Gastroesophageal sphincter (tissue), 3 donors: Measurements from ENCODE around the gene GLI3.

Experiments
- CTCF ChIP-seq, 4 experiments: fragments of 200-600 bp in 2 of 4; fragments of 450-650 bp in 2 of 4; sonication (generic) in 1 of 4; IDR thresholded peaks; one replicate each; pipeline ENCODE4 v1.5.1; 2017 to 2019; ENCODE audit warnings: antibody characterized with exemption in 4 of 4, mild to moderate bottlenecking in 2 of 4, moderate library complexity in 2 of 4
- POLR2A ChIP-seq, 2 donors: fragments of 450-650 bp; IDR thresholded peaks; one replicate each; pipeline ENCODE4 v1.6.1; 2017; ENCODE audit warnings: antibody characterized with exemption in 2 of 2, mild to moderate bottlenecking in 2 of 2, moderate library complexity in 1 of 2

- TF ChIP-seq CTCF (IDR thresholded peaks at IDR 0.05): no peak
- no peak for TF ChIP-seq POLR2A (IDR thresholded peaks at IDR 0.05)
These were observed 263.7 kb downstream of the GLI3 start for GRCh38 chr7:41973202-41973730.
